Activated CD8-positive, alpha-beta memory T cell treated with anti-CD3 and anti-CD28 coated beads, Interleukin-2, amount 50 U/mL, for 24 hours (primary cell): ENCODE measurements around the gene NAA15.
"Not testable (repeated sequence)": the region's sequence is repeated elsewhere in the genome, so short reads cannot be mapped to it uniquely, and the experiment has no call there.

Experiments
- DNase-seq: peaks from one replicate; pipeline ENCODE4 v3.0.0-alpha.2; 2020; ENCODE audit errors: extremely low read depth

NAA15 gene

GRCh38 chr4:139297001-139297410 is 4.3 kb upstream of the NAA15 start:
- no peak for DNase-seq

- DNase-seq: no peak
Observed at GRCh38 chr4:139299536-139299935, 1.8 kb upstream of the NAA15 start.

- DNase-seq: no peak
Observed at GRCh38 chr4:139300431-139301112, 733 bp upstream of the NAA15 start.

- DNase-seq: no peak
Observed at GRCh38 chr4:139301821-139302611, 711 bp downstream of the NAA15 start, which contains the start of gene NDUFC1. Gene NDUFC1, minus strand, starts transcription at chr4:139302477. Its CDS starts 6,679 bp downstream, at chr4:139295798.

- no peak for DNase-seq
Observed at GRCh38 chr4:139304920-139305319, 3.6 kb downstream of the NAA15 start.

- DNase-seq: no peak
Observed at GRCh38 chr4:139311909-139312308, 10.6 kb downstream of the NAA15 start.

- no peak for DNase-seq
Observed at GRCh38 chr4:139312552-139313332, 11.4 kb downstream of the NAA15 start.

- not testable (repeated sequence) for DNase-seq
Observed at GRCh38 chr4:139313414-139313813, 12.1 kb downstream of the NAA15 start.

GRCh38 chr4:139314047-139314800 is 12.9 kb downstream of the NAA15 start:
- no peak for DNase-seq

- no peak for DNase-seq
Observed at GRCh38 chr4:139315221-139315675, 13.9 kb downstream of the NAA15 start.

GRCh38 chr4:139316733-139317132 is 15.4 kb downstream of the NAA15 start:
- DNase-seq: no peak

GRCh38 chr4:139317635-139318034 is 16.3 kb downstream of the NAA15 start:
- DNase-seq: no peak

- no peak for DNase-seq
Observed at GRCh38 chr4:139319571-139319970, 18.3 kb downstream of the NAA15 start.

GRCh38 chr4:139322070-139322469 is 20.8 kb downstream of the NAA15 start:
- DNase-seq: not testable (repeated sequence)

- DNase-seq: not testable (repeated sequence)
Observed at GRCh38 chr4:139322541-139322940, 21.2 kb downstream of the NAA15 start.

GRCh38 chr4:139324620-139325019 is 23.3 kb downstream of the NAA15 start:
- DNase-seq: no peak

GRCh38 chr4:139329665-139330200 is 28.4 kb downstream of the NAA15 start:
- no peak for DNase-seq

- DNase-seq: no peak
Observed at GRCh38 chr4:139330283-139330682, 29.0 kb downstream of the NAA15 start.

- no peak for DNase-seq
Observed at GRCh38 chr4:139331185-139331584, 29.9 kb downstream of the NAA15 start.

- no peak for DNase-seq
Observed at GRCh38 chr4:139333046-139333445, 31.7 kb downstream of the NAA15 start.

GRCh38 chr4:139337612-139338011 is 36.3 kb downstream of the NAA15 start:
- DNase-seq: no peak
